Measurements from ENCODE around the gene AFDN.

The AFDN gene

GRCh38 chr6:167979436-167980139 lies 152.9 kb downstream of the AFDN start:
- no peak overlapping the region for H3K4me3 ChIP-seq (ENCODE audit: control insufficient read depth, low read depth, low read length)
- TF ChIP-seq CTCF (conservative IDR thresholded peaks at IDR 0.05; ENCODE audit: control insufficient read depth, insufficient read depth, low read depth, low read length) = no peak
- no peak for DNase-seq (ENCODE audit: low read depth)

- no peak overlapping the region for H3K4me3 ChIP-seq (ENCODE audit: control insufficient read depth, low read depth, low read length)
- TF ChIP-seq CTCF (conservative IDR thresholded peaks at IDR 0.05; ENCODE audit: control insufficient read depth, insufficient read depth, low read depth, low read length) = no peak
- no peak for DNase-seq (ENCODE audit: low read depth)
Observed at GRCh38 chr6:167980911-167981580, 154.3 kb downstream of the AFDN start.

GRCh38 chr6:167981916-167982462 lies 155.3 kb downstream of the AFDN start:
- no peak for TF ChIP-seq CTCF (conservative IDR thresholded peaks at IDR 0.05; ENCODE audit: control insufficient read depth, insufficient read depth, low read depth, low read length)
- no peak for DNase-seq (ENCODE audit: low read depth)
- H3K4me3 ChIP-seq (ENCODE audit: control insufficient read depth, low read depth, low read length) = no peak overlapping the region

- no peak for TF ChIP-seq CTCF (conservative IDR thresholded peaks at IDR 0.05; ENCODE audit: control insufficient read depth, insufficient read depth, low read depth, low read length)
- DNase-seq (ENCODE audit: low read depth) = no peak
- no peak overlapping the region for H3K4me3 ChIP-seq (ENCODE audit: control insufficient read depth, low read depth, low read length)
Observed at GRCh38 chr6:167984144-167984719, 157.5 kb downstream of the AFDN start.

- no peak overlapping the region for H3K4me3 ChIP-seq (ENCODE audit: control insufficient read depth, low read depth, low read length)
- DNase-seq (ENCODE audit: low read depth) = peak; percentile 42
- TF ChIP-seq CTCF (conservative IDR thresholded peaks at IDR 0.05; ENCODE audit: control insufficient read depth, insufficient read depth, low read depth, low read length) = no peak
Observed at GRCh38 chr6:167984876-167985604, 158.3 kb downstream of the AFDN start.

GRCh38 chr6:167985911-167986595 lies 159.3 kb downstream of the AFDN start:
- H3K4me3 ChIP-seq (ENCODE audit: control insufficient read depth, low read depth, low read length) = no peak overlapping the region
- no peak for TF ChIP-seq CTCF (conservative IDR thresholded peaks at IDR 0.05; ENCODE audit: control insufficient read depth, insufficient read depth, low read depth, low read length)
- no peak for DNase-seq (ENCODE audit: low read depth)

Measured in fibroblast of mammary gland (primary cell).